ENCODE measurements around the gene WNK2.

WNK2 gene

DNA sequence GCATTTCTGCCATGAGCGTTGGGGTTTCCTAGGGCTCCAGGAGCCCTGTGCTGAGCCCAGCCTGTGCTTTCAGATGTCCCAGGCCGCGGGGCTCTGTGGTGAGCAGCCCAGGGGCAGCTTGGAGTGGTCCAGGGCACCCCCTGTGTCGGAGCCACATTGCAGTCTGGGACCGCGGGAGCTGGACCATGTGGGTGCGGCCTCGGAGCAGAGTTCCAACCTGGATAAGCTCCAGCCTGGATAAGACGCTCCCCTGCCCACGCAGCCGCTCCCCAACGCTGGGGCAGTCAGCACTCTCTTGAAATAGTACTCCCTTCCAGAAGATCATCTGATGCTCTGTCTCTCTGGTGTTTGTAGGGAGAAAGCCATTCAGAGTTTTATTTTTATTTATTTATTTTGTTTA lies 111.1 kb downstream of the WNK2 start:
- DNase-seq (ENCODE audit: low spot score), result no peak

DNA sequence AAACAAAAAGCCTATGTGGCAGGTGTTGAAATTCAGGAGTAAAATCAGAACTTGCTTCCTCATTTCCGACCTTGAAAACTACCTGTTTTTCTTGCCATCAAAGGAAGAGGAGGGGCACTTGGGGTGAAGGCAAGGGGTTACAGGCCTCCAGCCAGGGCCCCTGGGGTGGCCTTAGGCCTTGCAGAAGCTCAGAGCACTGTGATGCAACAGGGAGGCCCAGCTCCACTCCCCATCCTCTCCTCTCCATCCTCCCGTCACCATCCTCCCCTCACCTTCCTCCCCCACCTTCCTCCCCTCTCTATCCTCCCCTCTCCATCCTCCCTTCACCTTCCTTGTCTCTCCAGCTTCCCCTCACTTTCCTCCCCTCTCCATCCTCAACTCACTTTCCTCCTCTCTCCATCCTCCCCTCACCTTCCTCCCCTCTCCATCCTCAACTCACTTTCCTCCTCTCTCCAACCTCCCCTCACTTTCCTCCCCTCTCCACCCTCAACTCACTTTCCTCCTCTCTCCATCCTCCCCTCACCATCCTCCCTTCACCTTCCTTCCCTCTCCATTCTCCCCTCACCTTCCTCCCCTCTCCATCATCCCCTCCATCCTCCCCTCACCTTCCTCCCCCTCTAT lies 111.6 kb downstream of the WNK2 start:
- DNase-seq (ENCODE audit: low spot score), result no peak

DNA sequence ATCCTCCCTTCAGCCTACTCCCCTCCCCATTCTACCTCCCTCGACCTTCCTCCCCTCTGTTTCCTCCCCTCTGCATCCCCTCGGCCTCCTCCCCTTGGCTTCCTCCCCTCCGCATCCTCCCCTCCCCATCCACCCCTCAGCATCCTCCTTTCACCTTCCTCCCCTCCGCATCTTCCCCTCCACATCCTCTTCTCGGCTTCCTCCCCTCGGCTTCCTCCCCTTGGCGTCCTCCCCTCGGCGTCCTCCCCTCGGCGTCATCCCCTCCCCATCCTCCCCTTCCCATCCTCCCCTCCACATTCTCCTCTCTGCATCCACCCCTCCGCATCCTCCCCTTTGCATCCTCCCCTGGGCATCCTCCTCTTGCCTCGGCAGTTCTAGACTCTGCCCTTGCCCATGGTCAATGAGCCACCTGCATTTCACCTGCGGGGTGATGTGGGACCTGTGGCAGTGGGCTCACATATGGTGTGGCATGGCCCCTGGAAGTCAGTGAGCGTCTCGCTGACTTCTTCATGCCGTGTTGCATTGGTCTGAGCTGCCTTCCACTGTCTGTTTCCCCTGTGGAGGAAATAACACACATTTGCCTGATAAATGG lies 113.0 kb downstream of the WNK2 start:
- peak; percentile 1 for DNase-seq (ENCODE audit: low spot score)

DNA sequence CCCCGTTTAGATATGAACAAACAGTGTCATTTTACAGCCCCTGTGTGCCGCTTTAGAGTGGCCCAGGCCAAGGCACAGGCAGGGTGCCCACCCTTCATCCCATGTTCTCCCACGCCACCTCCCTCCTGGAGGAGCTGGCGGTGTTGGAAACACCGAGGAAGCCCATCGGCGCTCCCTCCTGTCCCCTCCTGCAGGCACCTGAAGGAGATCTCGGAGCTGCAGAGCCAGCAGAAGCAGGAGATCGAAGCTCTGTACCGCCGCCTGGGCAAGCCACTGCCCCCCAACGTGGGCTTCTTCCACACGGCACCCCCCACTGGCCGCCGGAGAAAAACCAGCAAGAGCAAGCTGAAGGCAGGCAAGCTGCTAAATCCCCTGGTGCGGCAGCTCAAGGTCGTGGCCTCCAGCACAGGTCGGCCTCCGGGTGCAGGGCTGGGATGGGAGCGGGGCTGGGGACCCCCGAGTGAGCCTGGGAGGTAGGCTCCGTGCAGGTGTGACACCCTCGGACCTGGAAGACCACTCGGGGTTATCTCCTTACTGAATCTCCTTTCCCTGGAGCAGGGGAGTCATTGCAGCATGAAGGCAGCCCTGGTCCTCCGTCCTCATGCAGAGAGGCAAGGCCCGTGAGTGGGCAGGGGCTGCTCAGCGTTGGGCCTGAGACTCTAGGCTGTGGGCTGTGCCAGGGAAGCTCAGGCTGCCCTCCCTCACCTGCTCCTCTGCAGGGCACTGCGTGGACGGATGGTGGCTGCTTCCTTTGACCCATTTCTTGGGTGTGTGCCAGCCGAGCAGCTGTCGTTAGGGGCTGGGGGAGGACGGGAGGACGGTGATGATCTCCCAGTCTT lies 113.9 kb downstream of the WNK2 start:
- peak; percentile 5 for DNase-seq (ENCODE audit: low spot score)

DNA sequence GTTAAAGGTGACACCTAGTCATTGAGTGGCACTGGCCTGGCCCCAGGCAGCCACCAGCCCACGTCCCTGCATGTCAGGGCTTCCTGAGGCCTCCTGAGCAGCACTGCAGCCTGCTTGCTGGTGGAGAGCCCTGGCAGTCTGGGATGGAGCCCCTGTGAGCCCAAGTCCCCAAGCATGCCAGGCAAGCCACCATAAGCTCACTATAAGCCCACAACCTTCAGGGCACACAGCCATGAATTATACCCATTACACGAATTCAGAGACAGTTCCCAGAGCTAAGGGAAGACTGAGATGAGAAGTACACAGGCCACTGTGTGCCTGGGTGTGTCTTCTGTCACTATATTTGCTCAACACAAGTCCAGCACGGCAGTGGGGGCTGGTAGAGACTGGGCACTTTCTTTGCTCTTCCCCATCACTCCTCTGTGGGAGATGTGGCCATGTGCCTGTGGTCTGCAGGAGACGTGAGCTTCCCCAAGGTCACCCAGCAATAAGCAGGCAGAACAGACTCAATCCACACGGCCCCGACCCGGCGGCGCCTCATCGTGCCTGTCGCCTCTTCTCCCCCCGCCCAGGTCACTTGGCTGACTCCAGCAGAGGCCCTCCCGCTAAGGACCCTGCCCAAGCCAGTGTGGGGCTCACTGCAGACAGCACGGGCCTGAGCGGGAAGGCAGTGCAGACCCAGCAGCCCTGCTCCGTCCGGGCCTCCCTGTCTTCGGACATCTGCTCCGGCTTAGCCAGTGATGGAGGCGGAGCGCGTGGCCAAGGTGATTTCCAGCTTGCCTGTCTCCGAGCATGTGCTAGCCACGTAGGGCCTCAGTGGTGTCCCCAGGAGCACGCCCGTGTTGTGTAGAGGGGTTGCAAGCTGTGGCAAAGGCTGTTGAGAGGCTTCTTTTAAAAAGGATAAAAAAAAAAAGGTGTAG lies 114.8 kb downstream of the WNK2 start:
- peak; percentile 6 for DNase-seq (ENCODE audit: low spot score)

DNA sequence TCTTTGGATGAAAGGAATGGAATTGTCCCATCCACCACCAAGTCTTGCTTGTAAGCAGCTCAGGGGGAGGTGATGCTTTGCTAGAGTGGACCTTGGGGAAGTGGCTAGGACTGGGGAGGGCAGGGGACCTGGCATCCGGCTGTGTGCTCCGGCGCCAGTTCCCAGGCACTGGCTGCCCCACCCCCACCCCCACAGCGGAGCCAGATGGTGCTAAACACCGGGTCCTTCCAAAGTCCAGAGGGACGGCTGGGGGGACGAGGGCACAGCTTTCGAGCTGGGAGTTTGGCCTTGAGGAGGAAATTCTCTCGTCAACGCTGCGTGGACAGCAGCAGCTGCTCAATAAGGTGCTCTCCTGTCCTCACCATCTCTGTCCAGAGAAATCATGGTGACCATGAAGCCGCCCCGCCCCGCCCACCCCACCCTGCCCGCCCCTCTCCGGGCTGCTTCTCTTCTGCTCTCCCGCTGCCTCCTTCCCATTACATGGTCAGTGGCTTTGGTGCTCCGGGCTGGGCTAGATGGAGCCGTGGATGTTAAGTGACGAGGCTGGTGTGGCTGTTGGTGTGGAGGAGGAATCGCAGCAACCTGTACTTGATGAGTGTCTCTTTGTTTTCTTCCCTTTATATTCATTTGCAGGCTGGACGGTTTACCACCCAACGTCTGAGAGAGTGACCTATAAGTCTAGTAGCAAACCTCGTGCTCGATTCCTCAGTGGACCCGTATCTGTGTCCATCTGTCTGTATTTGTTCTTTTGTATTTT lies 115.7 kb downstream of the WNK2 start:
- peak; percentile 7 for DNase-seq (ENCODE audit: low spot score)

DNA sequence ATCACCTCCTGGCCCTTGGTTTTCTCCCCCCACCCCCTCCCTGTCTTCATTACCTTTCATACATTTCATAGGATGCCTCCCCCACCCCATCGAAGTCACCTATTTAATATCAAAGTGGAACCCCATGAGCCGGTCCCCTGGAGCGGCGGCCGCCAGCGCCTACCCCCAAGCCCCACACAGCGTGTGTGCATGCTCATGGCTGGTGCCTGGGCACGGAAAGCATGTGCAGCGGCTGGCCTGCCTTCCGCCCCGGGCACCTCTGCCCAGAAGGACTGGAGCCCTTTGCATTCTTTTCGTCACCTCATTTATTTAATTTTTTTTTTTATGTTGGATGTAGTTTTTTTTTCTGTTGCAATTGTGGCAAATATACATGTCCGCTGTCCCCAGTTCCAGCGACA lies 116.2 kb downstream of the WNK2 start:
- DNase-seq (ENCODE audit: low spot score), result peak; percentile 2

DNA sequence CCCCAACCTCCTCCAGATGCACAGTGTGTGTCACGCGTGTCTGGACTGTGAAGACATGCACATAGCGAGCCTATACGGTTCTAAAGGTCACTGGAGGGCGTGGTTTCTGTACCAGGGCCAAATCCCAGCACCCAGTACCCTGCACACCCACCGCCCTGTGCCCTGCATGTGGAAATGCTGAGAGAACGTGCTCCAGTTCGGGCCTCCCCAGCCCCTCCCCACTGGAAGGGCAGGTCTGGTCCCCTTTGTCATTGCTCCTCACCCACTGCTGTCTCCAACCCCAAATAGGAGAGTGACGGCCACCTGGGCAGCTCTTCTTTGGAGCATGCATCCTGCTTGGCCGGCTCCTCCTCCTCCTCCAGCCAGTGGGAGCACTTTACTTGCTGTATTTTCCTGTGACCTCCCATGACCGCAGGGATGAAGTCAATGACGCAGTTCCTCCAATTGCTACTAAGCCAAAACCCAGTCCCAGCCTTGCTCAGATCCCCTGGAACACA lies 116.7 kb downstream of the WNK2 start:
- no peak for DNase-seq (ENCODE audit: low spot score)

DNA sequence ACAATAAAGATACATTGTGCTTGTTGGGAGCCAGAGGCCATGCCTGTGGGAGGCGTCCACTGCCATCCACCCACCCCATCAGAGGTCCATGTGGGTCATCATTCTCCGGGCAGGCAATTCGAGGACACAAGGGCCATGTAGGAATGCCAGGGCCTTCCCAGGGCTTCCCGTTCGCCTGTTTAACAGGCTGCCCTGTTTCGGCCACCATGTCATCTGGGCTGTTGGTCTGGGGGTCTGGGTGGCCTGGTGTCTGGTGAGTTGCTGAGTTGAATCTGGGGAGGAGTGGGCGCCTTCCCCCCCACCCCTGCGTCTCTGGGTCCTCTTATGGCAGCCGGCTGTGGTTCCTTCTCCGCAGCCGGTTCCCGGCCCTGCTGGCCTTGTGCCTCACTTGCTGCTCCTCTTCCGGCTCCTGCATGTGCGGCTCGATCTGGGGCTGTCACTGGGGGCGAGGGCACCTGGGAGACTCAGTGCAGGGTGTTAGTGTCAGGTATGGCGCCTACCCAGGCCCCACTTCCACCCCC lies 117.4 kb downstream of the WNK2 start:
- no peak for DNase-seq (ENCODE audit: low spot score)

DNA sequence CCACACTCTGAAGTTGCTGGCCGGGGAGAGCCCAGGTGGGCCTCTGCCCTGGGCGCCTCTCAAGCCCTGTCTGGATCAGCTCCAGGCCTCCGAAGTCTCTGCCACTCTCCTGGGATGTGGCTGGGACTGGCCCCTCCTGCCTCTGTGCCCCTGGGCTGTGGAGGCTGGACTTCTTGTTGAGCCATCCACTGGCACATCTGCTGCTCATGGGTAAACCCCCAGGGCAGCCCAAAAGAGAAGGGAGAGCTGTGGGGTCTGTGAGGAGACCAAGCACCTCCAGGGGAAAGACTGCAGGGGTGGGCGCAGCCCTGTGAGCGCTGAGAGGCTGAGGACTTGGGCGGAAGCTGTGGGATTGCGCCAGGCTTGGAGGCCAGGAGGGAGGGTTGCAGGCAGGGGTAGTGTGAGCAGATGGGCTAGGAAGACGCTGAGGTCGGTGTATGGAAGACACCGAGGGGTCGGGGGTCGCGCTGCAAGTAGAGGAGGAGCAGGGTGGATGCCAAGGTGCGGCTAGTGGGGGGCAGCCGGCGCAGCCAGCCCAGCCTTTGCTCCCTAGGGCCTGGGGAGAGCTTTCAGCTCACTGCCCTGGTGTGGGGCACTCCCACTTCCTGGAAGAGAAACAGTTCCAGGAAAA lies 118.1 kb downstream of the WNK2 start:
- no peak for DNase-seq (ENCODE audit: low spot score)

DNA sequence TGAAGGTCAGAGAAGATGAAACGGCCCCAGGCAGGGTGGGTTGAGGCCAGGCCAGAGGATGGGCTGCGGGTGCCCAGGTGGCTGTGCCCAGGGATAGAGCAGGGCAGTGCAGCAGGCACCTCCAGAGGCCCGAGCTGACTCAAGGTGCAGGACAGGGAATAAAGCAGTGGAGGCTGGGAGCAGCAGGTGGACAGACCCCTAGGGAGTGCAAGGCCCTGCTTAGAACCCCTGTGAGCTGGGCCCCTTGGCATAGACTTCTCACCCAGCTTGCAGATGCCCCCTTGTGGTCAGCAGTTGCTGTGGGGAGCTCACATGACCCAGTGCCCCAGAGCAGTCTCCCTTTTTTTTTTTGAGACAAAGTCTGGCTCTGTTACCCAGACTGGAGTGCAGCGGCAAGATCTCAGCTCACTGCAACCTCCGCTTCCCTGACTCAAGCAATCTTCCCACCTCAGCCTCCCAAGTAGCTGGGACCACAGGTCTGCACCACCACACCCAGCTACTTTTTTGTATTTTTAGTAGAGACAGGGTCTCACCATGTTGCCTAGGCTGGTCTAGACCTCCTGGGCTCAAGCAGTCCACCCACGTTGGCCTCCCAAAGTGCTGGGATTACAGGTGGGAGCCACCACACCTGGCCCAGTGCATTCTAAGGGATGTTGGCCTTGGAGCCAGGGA lies 118.8 kb downstream of the WNK2 start:
- DNase-seq (ENCODE audit: low spot score), result peak; percentile 83

DNA sequence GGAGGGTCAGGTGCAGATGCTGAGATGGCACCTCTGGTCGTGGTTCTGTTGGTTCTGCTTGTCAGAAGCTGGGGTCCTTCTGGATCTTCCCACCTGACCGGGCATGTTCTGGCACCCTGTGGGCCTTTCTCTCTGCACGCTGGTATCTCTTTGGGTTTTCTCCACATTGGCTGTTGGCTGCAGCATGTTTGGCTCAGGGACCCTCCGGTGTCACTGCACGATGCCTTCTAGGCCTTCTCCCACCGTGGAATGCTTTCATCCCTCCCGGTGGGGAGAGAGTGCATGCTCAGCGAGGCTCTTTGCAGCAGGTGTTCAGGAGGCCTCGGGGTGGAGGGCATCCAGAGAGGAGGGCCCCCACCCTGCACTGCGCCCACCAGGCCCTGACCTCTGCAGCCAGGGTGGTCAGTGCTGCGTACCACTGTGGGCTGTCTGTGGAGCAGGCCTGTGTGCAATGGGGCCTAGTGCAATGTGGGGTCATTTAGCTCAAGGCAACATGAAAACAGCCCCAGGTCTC lies 119.4 kb downstream of the WNK2 start:
- DNase-seq (ENCODE audit: low spot score), result no peak

DNA sequence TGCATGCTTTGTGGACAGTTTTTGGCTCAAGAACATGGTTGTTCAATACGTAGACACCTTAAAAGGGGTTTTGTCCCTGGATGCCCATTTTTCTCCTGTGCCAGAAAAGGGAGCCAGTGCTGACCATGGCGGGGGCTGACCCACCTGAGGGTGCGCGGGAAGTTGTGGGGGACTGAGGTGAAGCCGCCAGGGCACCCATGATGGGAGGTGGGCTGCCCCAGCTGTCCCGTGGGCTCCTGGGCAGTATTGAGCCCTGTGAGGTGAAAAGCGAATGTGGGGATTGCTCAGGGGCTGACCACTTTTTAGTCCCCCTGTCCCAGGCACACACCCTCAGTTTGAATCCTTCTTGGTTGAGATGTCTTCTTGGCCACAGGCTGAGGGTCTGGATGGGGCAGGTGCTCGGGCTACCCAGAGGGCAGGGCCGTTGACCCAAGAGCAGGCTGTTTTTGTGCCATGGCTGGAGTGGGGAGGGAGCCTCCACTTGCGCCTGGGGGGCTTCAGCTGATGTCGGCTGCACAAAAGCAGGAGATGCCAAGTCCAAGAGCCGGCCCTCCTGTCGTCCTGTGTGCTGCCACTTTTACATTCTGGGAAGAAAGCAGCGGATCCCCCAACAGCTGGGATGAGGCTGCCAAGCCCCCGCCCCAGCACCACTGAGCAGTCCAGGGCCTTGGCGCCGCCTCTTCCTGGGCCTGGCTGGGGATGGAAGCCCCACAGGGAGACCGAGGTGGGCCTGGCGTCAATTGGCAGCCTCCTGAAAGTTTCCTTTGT lies 120.1 kb downstream of the WNK2 start:
- DNase-seq (ENCODE audit: low spot score), result no peak

DNA sequence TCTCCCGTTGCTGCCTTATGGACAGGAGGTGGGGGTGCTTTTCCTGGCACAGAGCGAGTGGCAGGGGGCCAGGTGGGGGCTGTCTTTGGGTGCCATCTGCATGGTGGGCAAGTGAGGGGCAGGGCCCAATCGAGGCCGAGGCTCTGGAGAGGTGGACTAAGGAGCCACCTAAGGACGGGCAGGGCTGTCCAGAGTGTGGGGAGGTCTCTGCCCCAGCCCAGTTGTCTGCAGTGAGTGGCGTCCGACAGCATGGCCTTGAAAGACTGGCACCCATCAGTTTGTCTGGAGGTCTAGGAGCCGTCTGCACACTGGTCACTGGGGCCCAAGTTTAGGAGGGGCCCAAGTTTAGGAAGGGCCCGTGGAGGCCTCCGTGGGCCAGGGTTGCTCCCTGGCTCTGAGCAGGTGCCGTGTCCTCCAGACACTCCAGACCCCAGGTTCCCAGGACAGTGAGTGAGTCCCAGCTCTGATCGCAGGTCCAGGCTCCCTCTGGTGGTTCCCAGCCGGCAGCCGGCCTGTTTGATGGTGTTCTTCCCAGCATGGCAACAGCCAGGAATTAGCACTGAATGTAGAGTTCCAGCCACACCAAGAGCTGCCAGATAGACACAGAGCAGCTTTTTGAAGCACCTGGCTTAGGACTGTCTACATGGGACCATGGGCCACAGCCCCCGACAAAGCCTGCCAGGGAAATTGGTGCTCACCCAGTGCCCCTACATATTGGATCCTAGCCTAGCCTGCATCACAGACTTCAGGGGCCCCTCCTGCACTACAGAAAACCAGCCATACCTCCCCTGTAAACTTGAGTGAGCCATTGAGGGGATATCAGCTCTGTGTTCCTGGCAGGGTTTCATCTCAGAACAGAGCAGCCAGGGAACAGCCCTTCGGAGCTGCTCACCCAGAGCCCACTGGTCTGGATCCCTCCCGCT lies 120.9 kb downstream of the WNK2 start:
- peak; percentile 93 for DNase-seq (ENCODE audit: low spot score)

DNA sequence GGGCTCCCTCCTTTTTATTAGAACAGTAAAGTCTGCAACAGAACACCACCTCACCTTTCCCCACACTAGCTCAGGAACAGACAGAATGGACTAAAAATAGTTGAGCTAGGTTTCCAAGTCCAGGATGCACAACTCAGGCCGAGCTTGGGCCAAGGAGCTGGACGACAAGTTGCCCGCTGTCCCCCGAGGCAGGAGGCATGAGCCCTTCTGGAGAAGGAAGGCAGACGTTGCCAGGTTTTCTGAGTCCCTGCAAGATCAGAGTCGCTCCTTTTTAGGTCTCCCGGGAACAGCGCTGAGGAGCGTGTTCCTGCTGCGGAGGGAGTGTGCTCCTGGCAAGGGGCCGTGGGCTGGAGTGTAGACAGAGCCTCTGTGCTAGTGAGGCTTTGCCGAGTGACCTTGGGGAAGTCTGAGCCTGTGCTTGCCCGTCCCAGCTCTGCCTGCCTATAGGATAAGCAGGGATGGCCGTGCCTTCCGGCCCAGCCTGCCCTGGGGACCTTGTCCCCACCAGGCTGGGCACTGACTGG lies 121.6 kb downstream of the WNK2 start:
- no peak for DNase-seq (ENCODE audit: low spot score)

DNA sequence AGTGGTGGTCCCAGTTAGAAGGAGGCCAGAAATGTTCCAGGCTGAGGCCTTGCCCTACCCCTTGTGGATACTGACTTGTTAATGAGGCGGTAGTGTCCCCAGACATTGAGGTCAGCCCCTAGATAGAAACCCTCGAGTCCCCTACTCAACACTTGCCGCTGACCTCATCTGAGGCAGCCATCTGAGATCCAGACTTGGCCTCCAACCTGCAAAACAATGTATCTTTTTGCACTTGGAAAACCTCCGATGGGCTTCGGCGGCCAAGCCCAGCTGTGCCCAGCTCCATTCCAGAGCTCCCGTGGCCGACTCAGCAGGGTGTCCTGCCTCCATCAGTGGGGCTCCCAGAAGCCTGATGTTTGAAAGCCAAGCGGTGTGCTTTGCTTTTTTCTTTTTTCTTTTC lies 122.1 kb downstream of the WNK2 start:
- no peak for DNase-seq (ENCODE audit: low spot score)

DNA sequence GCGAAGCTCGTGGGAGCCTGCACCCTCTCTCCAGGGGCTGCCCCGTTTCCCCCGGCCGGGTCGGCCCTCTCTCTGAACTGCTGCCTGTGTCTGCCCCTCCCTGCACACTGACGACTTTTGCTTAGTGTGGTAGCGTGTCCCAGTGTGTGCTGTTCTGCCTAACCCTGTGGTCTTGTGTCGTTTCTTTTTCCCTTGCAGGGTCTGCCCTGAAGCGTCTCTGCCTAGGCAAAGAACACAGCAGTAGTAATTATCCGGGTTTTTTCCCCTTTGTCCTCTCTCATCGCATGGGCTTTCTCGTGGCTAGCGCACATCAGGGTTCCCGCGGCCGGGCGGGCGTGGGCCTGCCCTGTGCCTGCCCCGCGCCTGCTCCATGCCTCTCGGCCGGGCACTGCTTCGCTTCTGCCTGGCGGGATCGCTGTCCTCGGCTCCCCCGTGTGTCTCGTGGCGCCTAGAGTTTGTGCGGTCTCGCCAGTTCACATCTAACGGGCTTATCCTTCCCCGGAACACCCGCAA lies 122.7 kb downstream of the WNK2 start:
- no peak for DNase-seq (ENCODE audit: low spot score)

Data from HuH-7 (cell line).